Endometrial microvascular endothelial cells (primary cell): ENCODE results near the gene REM2. TPM values are rescaled to one million over a fixed set of nuclear protein-coding genes. Genes with fewer than 3 reads are reported as not detected.

Experiments used
- in situ Hi-C: cut with HindIII; loops from 2 replicates; pipeline ENCODE4 v1.10.0; 2017; ENCODE audit warnings: low sequenced_read_pairs, low pct_unique_long_range_greater_than_20kb; ENCODE audit errors: inconsistent ontology term
- total RNA-seq: library from RNA; depleted of rRNA; stranded (reverse); fragments of >200 nt; gene quantifications from one replicate; pipeline ENCODE4 v1.2.3, GENCODE V29; 2015; ENCODE audit errors: inconsistent ontology term

The REM2 gene, protein sequence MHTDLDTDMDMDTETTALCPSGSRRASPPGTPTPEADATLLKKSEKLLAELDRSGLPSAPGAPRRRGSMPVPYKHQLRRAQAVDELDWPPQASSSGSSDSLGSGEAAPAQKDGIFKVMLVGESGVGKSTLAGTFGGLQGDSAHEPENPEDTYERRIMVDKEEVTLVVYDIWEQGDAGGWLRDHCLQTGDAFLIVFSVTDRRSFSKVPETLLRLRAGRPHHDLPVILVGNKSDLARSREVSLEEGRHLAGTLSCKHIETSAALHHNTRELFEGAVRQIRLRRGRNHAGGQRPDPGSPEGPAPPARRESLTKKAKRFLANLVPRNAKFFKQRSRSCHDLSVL
- total RNA-seq: not detected

DNA sequence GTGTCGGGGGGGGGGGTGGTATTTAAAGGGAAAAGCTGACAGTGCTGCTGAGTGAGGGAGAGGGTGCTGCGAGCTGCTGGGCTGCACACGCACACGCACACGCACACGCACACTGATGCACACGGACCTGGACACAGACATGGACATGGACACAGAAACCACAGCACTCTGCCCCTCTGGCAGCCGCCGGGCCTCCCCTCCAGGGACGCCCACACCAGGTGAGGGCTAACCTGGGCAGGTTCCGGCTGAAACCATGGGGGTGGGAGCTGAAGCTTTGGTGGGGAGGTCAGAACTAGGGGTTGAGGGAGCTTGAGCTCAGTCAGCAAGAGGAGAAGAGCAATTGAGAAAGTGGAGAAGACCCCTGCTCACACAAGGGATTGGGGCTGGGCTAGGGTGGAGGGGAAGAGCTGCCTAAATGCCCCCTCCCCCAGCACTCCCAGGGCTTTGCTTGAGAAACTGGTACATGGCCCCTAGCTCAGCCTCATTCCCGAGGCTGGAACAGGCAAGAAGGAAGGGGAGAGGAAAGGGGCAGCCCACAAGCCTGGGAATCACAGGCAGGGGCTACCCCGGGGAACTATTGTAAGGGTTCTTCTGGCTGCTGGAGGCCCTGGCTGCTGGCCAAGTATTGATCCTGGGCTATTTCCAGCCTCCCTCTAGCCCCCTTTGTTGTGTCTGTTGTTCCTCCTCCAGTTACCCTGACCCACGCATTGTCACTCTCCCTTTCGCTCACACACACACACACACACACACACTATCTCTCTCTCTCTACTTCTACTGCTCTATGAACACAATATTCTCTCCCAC is at the start of gene REM2:
TSS of gene REM2 (plus strand) at position 50 of the 804 bp plus-strand sequence. CDS start at position 116, 66 bp downstream.
- in situ Hi-C loops: no loop called here

- in situ Hi-C loops: no loop called here
Measured at GRCh38 chr14:22835505-22835904, 47.5 kb upstream of the REM2 start.

GRCh38 chr14:22836301-22837113 is 46.5 kb upstream of the REM2 start, which contains the start of gene MMP14:
Gene MMP14 (plus strand): TSS chr14:22836585. CDS start chr14:22836818, 233 bp downstream.
- in situ Hi-C loops: no loop called here

DNA sequence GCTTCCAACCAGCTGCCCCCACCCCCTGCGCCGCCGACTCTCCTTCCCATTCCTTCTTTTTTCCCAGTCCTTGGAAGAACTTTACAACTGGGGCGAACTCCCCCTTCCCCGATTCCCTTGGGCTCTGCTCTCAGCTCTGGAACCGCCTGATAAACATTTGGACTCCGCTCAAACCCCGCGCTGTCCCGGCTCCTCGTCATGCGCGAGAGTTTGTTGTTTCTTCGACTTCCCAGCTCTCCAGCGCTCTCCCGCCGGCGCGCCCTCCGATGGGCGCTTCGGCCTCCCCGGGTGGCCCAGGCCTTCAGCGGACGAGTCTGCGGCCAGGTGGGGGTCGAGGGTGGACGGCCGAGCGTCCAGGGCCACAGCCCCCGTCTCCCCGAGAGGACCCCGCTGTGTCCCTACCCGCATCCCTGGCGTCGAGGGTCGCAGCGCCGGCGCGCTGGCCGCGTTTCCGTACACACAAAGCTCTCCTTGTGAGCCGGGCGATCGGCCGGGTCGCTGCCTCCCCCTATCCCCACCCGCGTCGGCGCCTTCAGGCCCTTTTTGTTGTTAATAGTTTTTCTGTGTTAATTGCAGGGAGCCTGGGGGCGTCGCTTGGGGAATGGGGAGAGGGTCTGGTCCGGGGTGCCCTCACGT is 45.8 kb upstream of the REM2 start:
- in situ Hi-C loops: no loop called here

GRCh38 chr14:22837750-22838538 is 45.1 kb upstream of the REM2 start:
- in situ Hi-C loops: no loop called here

DNA sequence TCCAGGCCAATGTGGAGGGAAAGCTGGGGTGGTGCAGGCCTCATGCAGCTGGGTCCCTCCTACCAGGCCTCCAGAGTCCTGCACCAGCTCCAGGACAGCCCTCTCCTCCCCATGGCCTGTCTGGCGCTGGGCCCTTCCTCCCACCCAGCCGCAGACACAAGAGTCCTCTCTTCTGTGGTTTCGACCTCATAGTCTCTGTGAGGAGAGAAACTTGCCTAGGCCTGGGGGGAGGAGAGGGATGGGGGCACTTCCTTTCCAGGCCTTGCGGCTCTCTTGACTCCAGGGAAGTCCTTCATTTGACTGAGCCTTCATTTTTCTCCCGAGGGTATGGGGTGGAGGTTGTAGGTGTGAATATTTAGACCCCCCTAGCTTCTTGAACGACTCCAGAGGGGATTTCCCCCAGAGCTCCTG is 44.4 kb upstream of the REM2 start:
- in situ Hi-C loops: no loop called here

DNA sequence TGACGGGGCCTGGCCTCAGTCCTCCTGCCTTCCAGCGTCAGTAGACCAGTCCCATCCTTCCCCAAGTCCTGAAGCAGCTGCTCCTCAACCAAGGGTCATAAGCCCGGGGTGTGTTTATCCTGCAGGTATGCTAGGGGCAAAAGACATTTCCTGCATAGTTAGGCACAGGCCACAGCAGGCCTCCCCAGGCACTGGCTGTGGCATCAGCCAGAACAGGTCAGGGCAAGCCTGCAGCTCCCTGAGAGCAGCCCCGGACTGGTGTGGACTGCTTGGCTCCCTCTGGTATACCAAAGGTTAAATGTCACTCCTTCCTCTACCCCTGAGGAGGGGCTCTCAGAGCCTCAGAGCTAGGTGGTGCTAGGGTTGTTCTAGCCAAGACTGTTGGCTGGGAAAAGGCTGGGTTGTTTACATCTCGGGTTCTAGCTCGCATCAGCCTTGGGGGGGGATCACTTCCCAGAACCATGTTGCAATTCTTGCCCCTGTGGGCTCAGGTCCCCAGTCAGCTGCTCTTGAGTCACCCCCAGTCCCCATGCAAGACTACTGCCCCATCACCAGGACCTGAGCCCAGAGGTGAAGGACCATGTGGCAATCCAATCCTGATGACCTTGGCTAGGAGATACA is 43.8 kb upstream of the REM2 start:
- in situ Hi-C loops: no loop called here

- in situ Hi-C loops: no loop called here
Measured at GRCh38 chr14:22841311-22841710, 41.7 kb upstream of the REM2 start.

DNA sequence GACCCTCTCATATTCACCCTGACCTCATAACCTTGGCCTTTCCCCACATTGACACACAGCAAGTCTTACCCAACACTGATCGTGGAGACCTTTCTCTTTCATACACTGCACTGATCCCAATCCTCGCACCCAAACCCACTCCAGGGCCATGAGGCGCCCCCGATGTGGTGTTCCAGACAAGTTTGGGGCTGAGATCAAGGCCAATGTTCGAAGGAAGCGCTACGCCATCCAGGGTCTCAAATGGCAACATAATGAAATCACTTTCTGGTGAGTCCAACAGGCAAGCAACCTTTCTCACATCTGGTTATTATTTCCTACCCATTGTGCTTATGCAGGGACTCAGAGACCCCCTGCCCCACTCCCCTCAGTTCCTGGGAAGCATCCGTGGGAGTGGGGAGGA is 41.3 kb upstream of the REM2 start:
- in situ Hi-C loops: no loop called here

- in situ Hi-C loops: no loop called here
Measured at GRCh38 chr14:22842211-22843122, 40.6 kb upstream of the REM2 start.

- in situ Hi-C loops: no loop called here
Measured at GRCh38 chr14:22843123-22843925, 39.7 kb upstream of the REM2 start.

DNA sequence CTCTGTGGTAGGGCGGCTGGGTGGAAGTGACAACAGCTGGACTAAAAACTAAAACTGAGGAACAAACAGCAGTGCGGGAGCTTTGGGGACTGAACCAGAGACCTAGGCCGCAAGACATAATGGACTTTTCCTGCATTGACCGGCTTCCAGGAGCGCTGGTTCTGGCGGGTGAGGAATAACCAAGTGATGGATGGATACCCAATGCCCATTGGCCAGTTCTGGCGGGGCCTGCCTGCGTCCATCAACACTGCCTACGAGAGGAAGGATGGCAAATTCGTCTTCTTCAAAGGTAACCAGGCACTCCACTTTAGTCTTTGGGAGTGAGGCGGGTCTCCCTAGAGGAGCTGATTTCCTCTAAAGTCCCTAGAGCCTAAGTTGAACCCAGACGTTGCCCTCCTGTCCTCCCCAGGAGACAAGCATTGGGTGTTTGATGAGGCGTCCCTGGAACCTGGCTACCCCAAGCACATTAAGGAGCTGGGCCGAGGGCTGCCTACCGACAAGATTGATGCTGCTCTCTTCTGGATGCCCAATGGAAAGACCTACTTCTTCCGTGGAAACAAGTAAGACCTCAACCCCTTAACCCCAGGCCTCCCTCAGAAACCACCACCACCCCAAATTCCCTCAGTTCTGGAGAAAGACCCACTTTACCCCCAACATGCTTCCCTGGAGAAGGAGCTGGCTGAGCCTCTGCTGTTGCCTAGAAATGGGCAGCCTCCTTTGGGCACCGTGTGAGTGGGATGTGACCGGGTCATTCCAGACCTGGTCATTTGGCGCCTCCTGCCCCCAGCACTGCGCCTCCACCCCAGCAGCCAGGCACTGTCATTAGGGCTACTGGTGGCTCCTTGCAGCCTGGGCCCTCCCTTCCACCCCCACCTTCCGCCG is 38.6 kb upstream of the REM2 start:
- in situ Hi-C loops: no loop called here

GRCh38 chr14:22845103-22845394 is 38.0 kb upstream of the REM2 start:
- in situ Hi-C loops: no loop called here

GRCh38 chr14:22845821-22846625 is 37.0 kb upstream of the REM2 start:
- in situ Hi-C loops: no loop called here
